ENCODE results near the gene DTNBP1. TPM values are rescaled to one million over a fixed set of nuclear protein-coding genes. Genes with fewer than 3 reads are reported as not detected.

The DTNBP1 gene
- total and polyA plus RNA-seq, 4 donors: 3.1 to 6.0 (median 4.3) TPM

GRCh38 chr6:15596186-15596896 lies 66.5 kb downstream of the DTNBP1 start:
- H3K27me3 ChIP-seq (ENCODE audit: control insufficient read depth in 4 of 4, insufficient read depth in 4 of 4, low read length in 3 of 4): no peaks in the 10 kb centered on the region
- H3K4me3 ChIP-seq (ENCODE audit: low read depth in 1 of 3, low read length in 3 of 3): no peak overlapping the region
- TF ChIP-seq MAX (IDR thresholded peaks at IDR 0.05): no peak
- TF ChIP-seq HNF4A (conservative IDR thresholded peaks at IDR 0.05): no peak
- no peak for TF ChIP-seq JUND (IDR thresholded peaks at IDR 0.05)
- no peak for TF ChIP-seq NR2F2 (IDR thresholded peaks at IDR 0.05)
- no peak for TF ChIP-seq ZBTB33 (IDR thresholded peaks at IDR 0.05)
- peaks cover 0 to 3% (median under 1%) of the 10 kb centered on the region in 4 donors for H3K36me3 ChIP-seq (ENCODE audit: control insufficient read depth in 4 of 4, insufficient read depth in 3 of 4, low read depth in 1 of 4, low read length in 3 of 4)
- no peak for DNase-seq (ENCODE audit: low spot score)
- no peak overlapping the region for H3K9ac ChIP-seq (ENCODE audit: low read depth in 1 of 2, low read length in 2 of 2)
- WGBS: 86% methylated on average over 9 of the region's 9 CpGs
- H3K9me3 ChIP-seq (ENCODE audit: control insufficient read depth in 4 of 4, low read length in 3 of 4): no peaks in the 10 kb centered on the region
- H3K27ac ChIP-seq (ENCODE audit: low read depth in 1 of 2, low read length in 2 of 2): no peak overlapping the region
- H3K4me1 ChIP-seq (ENCODE audit: control insufficient read depth in 4 of 4, insufficient read depth in 4 of 4, low read length in 3 of 4): no peaks in the 10 kb centered on the region

GRCh38 chr6:15595461-15596173 lies 67.2 kb downstream of the DTNBP1 start:
- no peaks in the 10 kb centered on the region for H3K27me3 ChIP-seq (ENCODE audit: control insufficient read depth in 4 of 4, insufficient read depth in 4 of 4, low read length in 3 of 4)
- WGBS: 79% methylated on average over 7 of the region's 7 CpGs
- TF ChIP-seq EGR1 (IDR thresholded peaks at IDR 0.05; ENCODE audit: low read depth in 2 of 2) (no peak), SP1 (IDR thresholded peaks at IDR 0.05) (no peak), MAX (IDR thresholded peaks at IDR 0.05) (no peak), JUND (IDR thresholded peaks at IDR 0.05) (no peak), YY1 (IDR thresholded peaks at IDR 0.05) (no peak), HNF4A (conservative IDR thresholded peaks at IDR 0.05) (no peak)
- no peak for DNase-seq (ENCODE audit: low spot score)
- H3K4me1 ChIP-seq (ENCODE audit: control insufficient read depth in 4 of 4, insufficient read depth in 4 of 4, low read length in 3 of 4): no peaks in the 10 kb centered on the region
- peaks cover 0 to 2% (median under 1%) of the 10 kb centered on the region in 4 donors for H3K36me3 ChIP-seq (ENCODE audit: control insufficient read depth in 4 of 4, insufficient read depth in 3 of 4, low read depth in 1 of 4, low read length in 3 of 4)
- H3K4me3 ChIP-seq (ENCODE audit: low read depth in 1 of 3, low read length in 3 of 3): no peak overlapping the region
- no peak overlapping the region for H3K9ac ChIP-seq (ENCODE audit: low read depth in 1 of 2, low read length in 2 of 2)
- H3K27ac ChIP-seq (ENCODE audit: low read depth in 1 of 2, low read length in 2 of 2): no peak overlapping the region
- no peaks in the 10 kb centered on the region for H3K9me3 ChIP-seq (ENCODE audit: control insufficient read depth in 4 of 4, low read length in 3 of 4)

- Histone ChIP-seq H3K27me3 (ENCODE audit: control insufficient read depth in 4 of 4, insufficient read depth in 4 of 4, low read length in 3 of 4) (no peaks in the 10 kb centered on the region), H3K4me1 (ENCODE audit: control insufficient read depth in 4 of 4, insufficient read depth in 4 of 4, low read length in 3 of 4) (no peaks in the 10 kb centered on the region), H3K9ac (ENCODE audit: low read depth in 1 of 2, low read length in 2 of 2) (no peak overlapping the region), H3K4me3 (ENCODE audit: low read depth in 1 of 3, low read length in 3 of 3) (no peak overlapping the region), H3K36me3 (ENCODE audit: control insufficient read depth in 4 of 4, insufficient read depth in 3 of 4, low read depth in 1 of 4, low read length in 3 of 4) (no peaks in the 10 kb centered on the region), H3K9me3 (ENCODE audit: control insufficient read depth in 4 of 4, low read length in 3 of 4) (no peaks in the 10 kb centered on the region), H3K27ac (ENCODE audit: low read depth in 1 of 2, low read length in 2 of 2) (no peak overlapping the region)
- WGBS: 88% methylated on average over 7 of the region's 7 CpGs
- no peak for TF ChIP-seq JUND (IDR thresholded peaks at IDR 0.05)
- no peak for TF ChIP-seq FOXA2 (IDR thresholded peaks at IDR 0.05)
- no peak for TF ChIP-seq HNF4A (conservative IDR thresholded peaks at IDR 0.05)
- no peak for TF ChIP-seq RAD21 (IDR thresholded peaks at IDR 0.05)
- no peak for TF ChIP-seq GABPA (IDR thresholded peaks at IDR 0.05 in 1 of 2, conservative IDR thresholded peaks at IDR 0.05 in 1 of 2)
- no peak for TF ChIP-seq TAF1 (conservative IDR thresholded peaks at IDR 0.05)
- TF ChIP-seq RXRA (IDR thresholded peaks at IDR 0.05): no peak
- no peak for TF ChIP-seq ZBTB33 (IDR thresholded peaks at IDR 0.05)
- no peak for TF ChIP-seq CTCF (IDR thresholded peaks at IDR 0.05; ENCODE audit: low read depth, low read length, missing input control)
- DNase-seq (ENCODE audit: low spot score): no peak
Measured at GRCh38 chr6:15594512-15595259, 68.1 kb downstream of the DTNBP1 start.

Measured in liver (tissue), 9 donors.